Measurements from ENCODE around the gene RUFY3. TPM values are rescaled to one million over a fixed set of nuclear protein-coding genes. Genes with fewer than 3 reads are reported as not detected.
"Not testable (repeated sequence)": the region's sequence is repeated elsewhere in the genome, so short reads cannot be mapped to it uniquely, and the experiment has no call there.

The RUFY3 gene
- total and polyA plus RNA-seq, 9 of the 15 experiments (the other 6 are each of a cell fraction or from before 2014, with no cell fraction given), result 4.2 to 31.1 (median 21.5) TPM

DNA sequence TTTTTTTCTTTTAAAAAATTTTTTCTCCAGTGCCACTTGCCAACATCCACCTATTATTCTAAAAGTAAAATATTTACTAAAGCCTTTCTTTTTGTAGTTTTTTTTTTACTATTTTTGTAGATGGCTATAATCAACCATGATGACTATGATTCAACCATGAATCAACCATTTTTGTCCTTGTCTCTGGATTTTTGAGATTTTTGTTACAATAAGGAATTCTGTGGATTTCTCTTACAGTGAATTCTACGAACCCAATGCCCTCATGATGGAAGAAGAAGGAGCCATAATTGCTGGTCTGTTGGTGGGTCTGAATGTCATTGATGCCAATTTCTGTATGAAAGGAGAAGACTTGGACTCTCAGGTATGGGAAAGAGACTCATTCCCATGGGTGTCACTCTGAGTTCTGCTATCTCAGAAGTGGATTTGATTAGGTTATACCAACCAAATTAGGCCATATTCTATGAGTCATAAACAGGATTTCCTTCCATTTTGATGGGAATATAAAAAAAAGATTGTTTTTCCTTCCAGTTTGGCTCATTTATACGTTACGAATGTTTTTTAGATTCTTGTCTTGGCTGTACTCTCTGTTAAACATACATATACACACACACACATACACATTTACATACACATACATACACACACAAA is 46.7 kb downstream of the RUFY3 start:
- 93% methylated on average over 3 of the region's 3 CpGs for WGBS (ENCODE audit: insufficient coverage, low coverage, missing lambda C conversion rate)
- no peak for FAIRE-seq
- intact Hi-C loops (cut with micrococcal nuclease), result no loop called here

DNA sequence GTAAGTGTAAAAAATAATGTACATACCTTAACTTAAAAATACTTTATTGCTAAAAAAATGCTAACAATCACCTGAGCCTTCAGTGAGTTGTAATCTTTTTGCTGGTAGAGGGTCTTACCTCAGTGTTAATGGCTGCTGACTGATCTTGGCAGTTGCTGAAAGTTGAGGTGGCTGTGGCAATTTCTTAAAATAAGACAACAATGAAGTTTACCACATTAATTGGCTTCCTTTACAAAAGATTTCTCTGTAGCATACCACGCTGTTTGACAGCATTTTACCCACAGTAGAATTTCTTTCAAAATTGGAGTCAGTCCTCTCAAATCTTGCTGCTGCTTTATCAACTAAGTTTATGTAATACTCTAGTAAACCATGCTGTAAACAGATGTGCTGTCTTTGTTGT is 47.6 kb downstream of the RUFY3 start:
- H3K27ac ChIP-seq (ENCODE audit: extremely low read depth, low read depth, low read length); ATAC-seq; H3K4me1 ChIP-seq (replicated peaks in 1 of 2; ENCODE audit: control insufficient read depth in 2 of 2, insufficient read depth in 2 of 2, low read length in 2 of 2); CTCF ChIA-PET (ENCODE audit: low intra/inter-chr PET ratio); intact Hi-C loops (cut with micrococcal nuclease); H2AFZ ChIP-seq (ENCODE audit: low read depth, low read length); POLR2A ChIA-PET; FAIRE-seq; H3K4me2 ChIP-seq (ENCODE audit: insufficient read depth, low read length); H3K4me3 ChIP-seq; H3K9me1 ChIP-seq (ENCODE audit: control insufficient read depth, insufficient read depth, low read length); H3K9ac ChIP-seq (ENCODE audit: insufficient read depth in 1 of 2, low read depth in 2 of 2, low read length in 2 of 2); H3K79me2 ChIP-seq (ENCODE audit: control insufficient read depth, insufficient read depth, low read length); H4K20me1 ChIP-seq (replicated peaks; ENCODE audit: control insufficient read depth, insufficient read depth, low read length); BruUV-seq (replicated peaks); H3K27me3 ChIP-seq (ENCODE audit: control insufficient read depth in 2 of 2, insufficient read depth in 2 of 2, low read length in 2 of 2); DNase-seq (ENCODE audit: extremely low read depth in 1 of 4, low spot score in 3 of 4); in situ Hi-C loops (cut with MboI); H3K9me3 ChIP-seq (replicated peaks; ENCODE audit: control insufficient read depth, insufficient read depth, low read depth, low read length): not testable (repeated sequence)
- H3K36me3 ChIP-seq (ENCODE audit: control insufficient read depth, insufficient read depth, low read length), result peaks cover 22% of the 10 kb centered on the region; the same call in 2 of the 3 replicates
- 35% methylated on average over 1 of the region's 1 CpG for WGBS (ENCODE audit: insufficient coverage, low coverage, missing lambda C conversion rate)

More for the DNA sequence above, 46.7 kb downstream of the RUFY3 start:
- H3K27ac ChIP-seq (ENCODE audit: extremely low read depth, low read depth, low read length), result no peak overlapping the region
- no peak overlapping the region for H3K4me2 ChIP-seq (ENCODE audit: insufficient read depth, low read length)
- in situ Hi-C loops (cut with MboI), result no loop called here
- H3K79me2 ChIP-seq (ENCODE audit: control insufficient read depth, insufficient read depth, low read length), result no peaks in the 10 kb centered on the region
- H3K9me3 ChIP-seq (replicated peaks; ENCODE audit: control insufficient read depth, insufficient read depth, low read depth, low read length), result no peaks in the 10 kb centered on the region
- no peaks in the 10 kb centered on the region for H3K27me3 ChIP-seq (ENCODE audit: control insufficient read depth in 2 of 2, insufficient read depth in 2 of 2, low read length in 2 of 2)
- no TSS peak for BruUV-seq (replicated peaks)
- no peaks in the 10 kb centered on the region for H3K4me1 ChIP-seq (replicated peaks in 1 of 2; ENCODE audit: control insufficient read depth in 2 of 2, insufficient read depth in 2 of 2, low read length in 2 of 2)
- CTCF ChIA-PET (ENCODE audit: low intra/inter-chr PET ratio), result no interaction called here
- no peak overlapping the region for H2AFZ ChIP-seq (ENCODE audit: low read depth, low read length)
- H3K4me3 ChIP-seq, result no peak overlapping the region
- ATAC-seq (no peak), DNase-seq (ENCODE audit: extremely low read depth in 1 of 4, low spot score in 3 of 4) (no peak)
- H3K36me3 ChIP-seq (ENCODE audit: control insufficient read depth, insufficient read depth, low read length), result peaks cover 26% of the 10 kb centered on the region; the same call in 2 of the 3 replicates
- POLR2A ChIA-PET, result interaction anchor here (0.6 kb wide), 1 partner anchor 11 kb away, joined by 4 read pairs; no protein-coding TSS in a partner anchor
- H4K20me1 ChIP-seq (replicated peaks; ENCODE audit: control insufficient read depth, insufficient read depth, low read length), result no peaks in the 10 kb centered on the region
- no peaks in the 10 kb centered on the region for H3K9me1 ChIP-seq (ENCODE audit: control insufficient read depth, insufficient read depth, low read length)
- no peak for TF ChIP-seq ZNF253 (CRISPR knock-in tag; conservative IDR thresholded peaks at IDR 0.05)
- TF ChIP-seq RFX5 (IDR thresholded peaks at IDR 0.05; ENCODE audit: low read depth, low read length), result no peak
- no peak for TF ChIP-seq MAFK (IDR thresholded peaks at IDR 0.05; ENCODE audit: low read length)
- TF ChIP-seq KLF1 (tag; IDR thresholded peaks at IDR 0.05), result no peak
- no peak for TF ChIP-seq TCF3 (CRISPR knock-in tag; IDR thresholded peaks at IDR 0.05)
- TF ChIP-seq CSDE1 (IDR thresholded peaks at IDR 0.05), result no peak
- no peak for TF ChIP-seq E2F3 (CRISPR knock-in tag; IDR thresholded peaks at IDR 0.05)
- TF ChIP-seq NRF1 (conservative IDR thresholded peaks at IDR 0.05 in 1 of 2, IDR thresholded peaks at IDR 0.05 in 1 of 2), result no peak
- TF ChIP-seq ZNF586 (CRISPR knock-in tag; conservative IDR thresholded peaks at IDR 0.05), result no peak
- no peak for TF ChIP-seq ZNF785 (CRISPR knock-in tag; IDR thresholded peaks at IDR 0.05)
- TF ChIP-seq ZNF561 (CRISPR knock-in tag; conservative IDR thresholded peaks at IDR 0.05), result no peak
- TF ChIP-seq, protein P1, sequence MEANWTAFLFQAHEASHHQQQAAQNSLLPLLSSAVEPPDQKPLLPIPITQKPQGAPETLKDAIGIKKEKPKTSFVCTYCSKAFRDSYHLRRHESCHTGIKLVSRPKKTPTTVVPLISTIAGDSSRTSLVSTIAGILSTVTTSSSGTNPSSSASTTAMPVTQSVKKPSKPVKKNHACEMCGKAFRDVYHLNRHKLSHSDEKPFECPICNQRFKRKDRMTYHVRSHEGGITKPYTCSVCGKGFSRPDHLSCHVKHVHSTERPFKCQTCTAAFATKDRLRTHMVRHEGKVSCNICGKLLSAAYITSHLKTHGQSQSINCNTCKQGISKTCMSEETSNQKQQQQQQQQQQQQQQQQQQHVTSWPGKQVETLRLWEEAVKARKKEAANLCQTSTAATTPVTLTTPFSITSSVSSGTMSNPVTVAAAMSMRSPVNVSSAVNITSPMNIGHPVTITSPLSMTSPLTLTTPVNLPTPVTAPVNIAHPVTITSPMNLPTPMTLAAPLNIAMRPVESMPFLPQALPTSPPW (CRISPR knock-in tag; IDR thresholded peaks at IDR 0.05), result no peak
- no peak for TF ChIP-seq ZNF445 (CRISPR knock-in tag; IDR thresholded peaks at IDR 0.05; ENCODE audit: low read depth)
- TF ChIP-seq TAF1 (IDR thresholded peaks at IDR 0.05; ENCODE audit: control insufficient read depth, extremely low read depth, insufficient read depth, low read length, severe bottlenecking), result no peak
- H3K9ac ChIP-seq (ENCODE audit: insufficient read depth in 1 of 2, low read depth in 2 of 2, low read length in 2 of 2), result no peak overlapping the region

All from K562 (cell line).